D721Med (cell line): ENCODE measurements around the gene EDAR.

Experiments
- DNase-seq: peaks from one replicate; pipeline ENCODE4 v3.0.0; 2011; ENCODE audit warnings: low spot score; ENCODE audit not compliant: insufficient read length
- FAIRE-seq: peaks from 2 replicates; lab custom pipeline; 2011; peaks lifted over from hg19 to GRCh38; lab: Jason Lieb, UNC
- CTCF ChIP-seq: IDR thresholded peaks from 2 replicates; pipeline ENCODE4 v1.5.1; 2012; ENCODE audit warnings: mild to moderate bottlenecking, control low read depth; ENCODE audit not compliant: insufficient read depth; ENCODE audit errors: missing control alignments

EDAR gene

GRCh38 chr2:108986916-108987510 lies 2.0 kb downstream of the EDAR start:
- no peak for DNase-seq
- peak; percentile 3 for TF ChIP-seq CTCF
- no peak for FAIRE-seq

- no peak for DNase-seq
- no peak for TF ChIP-seq CTCF
- FAIRE-seq, result no peak
Measured at GRCh38 chr2:108983610-108984009, 5.4 kb downstream of the EDAR start.

GRCh38 chr2:108983061-108983460 lies 6.0 kb downstream of the EDAR start:
- FAIRE-seq (no peak), DNase-seq (no peak)
- no peak for TF ChIP-seq CTCF

- no peak for FAIRE-seq
- no peak for DNase-seq
- TF ChIP-seq CTCF, result no peak
Measured at GRCh38 chr2:108982259-108982679, 6.8 kb downstream of the EDAR start.

- no peak for DNase-seq
- FAIRE-seq, result no peak
- TF ChIP-seq CTCF, result no peak
Measured at GRCh38 chr2:108981846-108982245, 7.2 kb downstream of the EDAR start.

- TF ChIP-seq CTCF, result no peak
- DNase-seq (no peak), FAIRE-seq (no peak)
Measured at GRCh38 chr2:108980076-108980475, 8.9 kb downstream of the EDAR start.

GRCh38 chr2:108979461-108979860 lies 9.6 kb downstream of the EDAR start:
- TF ChIP-seq CTCF, result no peak
- no peak for FAIRE-seq
- no peak for DNase-seq
